A172 (cell line): ENCODE results near the gene FLT4. TPM values are rescaled to one million over a fixed set of nuclear protein-coding genes. Genes with fewer than 3 reads are reported as not detected.
"Not testable (repeated sequence)": the region's sequence is repeated elsewhere in the genome, so short reads cannot be mapped to it uniquely, and the experiment has no call there.

ENCODE experiments used
- DNase-seq: peaks from one replicate; pipeline ENCODE4 v3.0.0-alpha.2; 2015; ENCODE audit warnings: low spot score
- total RNA-seq: library from RNA; depleted of rRNA; stranded (reverse); fragments of >200 nt; shearing (Covaris generic); gene quantifications from 2 replicates; pipeline ENCODE4 v1.2.3, GENCODE V29; 2014; rRNA removed

The FLT4 gene
- total RNA-seq: 9.8 and 11.5 TPM in 2 replicates

DNA sequence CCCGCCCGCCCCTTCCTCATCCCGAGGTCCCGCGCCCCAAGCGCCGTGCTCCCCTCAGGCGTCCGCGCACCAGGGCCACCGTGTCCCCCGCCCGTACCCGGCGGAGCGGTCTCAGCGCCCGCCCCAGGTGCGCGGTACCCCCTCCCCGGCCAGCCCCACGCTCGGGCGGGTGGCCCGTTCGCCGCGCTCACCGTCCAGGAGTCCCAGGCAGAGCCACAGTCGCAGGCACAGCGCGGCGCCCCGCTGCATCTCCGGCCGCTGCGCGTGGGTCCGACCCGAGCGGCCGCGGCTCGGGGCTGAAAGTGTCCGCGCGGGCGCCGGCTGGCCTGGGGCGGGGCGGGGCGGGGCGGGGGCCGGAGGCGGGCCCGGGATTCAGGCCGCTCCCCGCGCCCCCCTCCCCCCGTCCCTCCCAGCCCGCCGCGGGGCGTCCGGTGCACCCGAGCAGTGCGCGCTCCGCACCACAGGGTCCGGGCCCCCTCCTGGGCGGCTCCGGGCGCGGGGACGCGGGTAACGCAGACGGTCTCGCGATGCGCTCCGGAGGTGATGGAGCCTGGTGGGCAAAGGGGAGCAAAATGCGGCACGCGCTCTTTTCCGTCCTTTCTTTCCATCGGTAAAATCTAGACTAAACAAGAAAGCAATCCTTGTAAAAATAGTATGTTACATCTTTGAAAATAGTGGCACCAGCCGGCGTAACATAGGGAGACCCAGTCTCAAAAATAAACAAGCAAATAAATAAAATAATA, at the start of gene FLT4:
Gene FLT4, minus strand, starts transcription at position 304 of the 743 bp plus-strand sequence. Its CDS starts 55 bp downstream, at position 249.
- no peak for DNase-seq

DNA sequence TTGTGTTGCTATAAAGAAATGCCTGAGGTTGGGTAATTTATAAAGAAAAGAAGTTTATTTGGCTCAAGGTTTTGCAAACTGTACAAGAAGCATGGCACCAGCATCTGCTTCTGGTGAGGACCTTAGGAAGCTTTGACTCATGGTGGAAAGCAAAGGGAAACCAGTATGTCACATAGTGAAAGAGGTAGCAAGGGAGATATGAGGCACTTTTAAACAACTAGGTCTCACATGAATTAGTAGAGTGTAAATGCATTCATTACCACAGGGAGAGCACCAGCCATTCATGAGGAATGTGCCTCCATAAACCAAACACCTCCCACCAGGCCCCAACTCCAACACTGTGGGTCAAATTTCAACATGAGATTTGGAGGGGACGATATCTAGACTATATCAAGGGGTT, 49.6 kb upstream of the FLT4 start:
- no peak for DNase-seq

DNA sequence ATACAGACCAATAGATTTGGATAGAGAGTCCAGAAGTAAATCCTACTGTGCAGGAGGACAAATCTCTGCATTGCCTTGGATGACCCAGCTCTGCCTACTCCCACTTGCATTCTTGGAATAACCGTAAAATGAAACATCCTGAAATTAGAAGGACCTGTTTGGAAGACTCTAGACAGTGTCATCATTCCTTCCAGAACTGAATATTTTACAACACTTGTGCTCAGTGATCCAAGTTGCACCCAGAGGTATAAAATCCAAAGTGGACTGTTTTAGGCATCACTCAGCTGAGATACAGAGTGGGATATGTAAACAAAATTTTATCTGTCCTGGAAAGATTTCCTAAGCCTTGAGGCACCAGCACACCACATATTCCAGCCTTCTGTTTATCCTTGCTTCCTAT, 46.7 kb upstream of the FLT4 start:
- no peak for DNase-seq

DNA sequence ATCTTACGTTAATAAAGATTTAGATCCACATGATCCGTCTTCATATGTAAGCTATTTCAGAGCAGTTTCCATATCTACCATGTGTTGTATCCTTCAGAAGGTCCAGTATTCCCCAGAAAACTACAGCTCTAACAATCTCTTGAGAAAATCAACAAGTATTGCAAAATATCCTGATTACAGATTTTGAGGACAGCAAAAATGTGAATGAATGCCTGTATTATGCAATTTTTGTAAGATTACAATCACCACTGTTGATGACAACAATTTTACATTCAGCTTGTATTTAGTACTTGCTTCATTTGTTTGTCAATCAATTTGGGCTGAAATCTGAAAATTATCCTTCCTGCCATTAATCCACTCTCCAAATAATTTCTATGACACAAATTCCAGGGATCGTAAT, 43.0 kb upstream of the FLT4 start:
- DNase-seq: no peak

DNA sequence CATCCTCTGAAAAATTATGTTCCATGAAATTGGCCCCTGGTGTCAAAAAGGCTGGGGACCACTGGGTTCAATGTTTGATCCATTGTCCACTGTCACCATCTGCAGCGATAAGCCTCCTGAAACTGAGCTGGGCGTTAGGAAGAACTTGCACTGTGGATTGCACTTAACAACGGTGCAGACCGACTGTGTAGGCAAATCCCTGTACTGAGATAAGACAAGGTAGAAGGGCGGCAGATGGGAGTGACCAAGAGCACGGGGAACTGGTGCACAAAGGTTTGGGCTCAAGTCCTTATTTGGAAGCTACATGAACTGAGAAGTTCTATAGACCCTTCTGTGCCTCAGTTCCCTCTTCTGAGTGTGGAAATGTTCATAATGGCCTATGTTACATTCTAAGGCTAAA, 41.6 kb upstream of the FLT4 start:
- no peak for DNase-seq

DNA sequence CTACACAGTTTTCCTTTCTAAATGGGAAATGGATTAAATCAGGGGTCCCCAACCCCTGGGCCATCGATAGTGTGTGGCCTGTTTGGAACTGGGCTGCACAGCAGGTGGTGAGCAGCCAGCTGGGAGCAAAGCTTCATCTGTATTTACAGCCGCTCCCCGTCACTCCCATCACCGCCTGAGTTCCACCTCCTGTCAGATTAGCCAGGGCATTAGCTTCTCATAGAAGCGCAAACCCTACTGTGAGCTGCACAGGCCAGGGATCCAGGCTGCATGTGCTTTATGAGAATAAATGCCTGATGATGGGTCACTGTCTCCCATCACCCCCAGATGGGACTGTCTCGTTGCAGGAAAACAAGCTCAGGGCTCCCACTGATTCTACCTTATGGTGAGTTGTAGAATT, 41.2 kb upstream of the FLT4 start:
- DNase-seq: no peak

DNA sequence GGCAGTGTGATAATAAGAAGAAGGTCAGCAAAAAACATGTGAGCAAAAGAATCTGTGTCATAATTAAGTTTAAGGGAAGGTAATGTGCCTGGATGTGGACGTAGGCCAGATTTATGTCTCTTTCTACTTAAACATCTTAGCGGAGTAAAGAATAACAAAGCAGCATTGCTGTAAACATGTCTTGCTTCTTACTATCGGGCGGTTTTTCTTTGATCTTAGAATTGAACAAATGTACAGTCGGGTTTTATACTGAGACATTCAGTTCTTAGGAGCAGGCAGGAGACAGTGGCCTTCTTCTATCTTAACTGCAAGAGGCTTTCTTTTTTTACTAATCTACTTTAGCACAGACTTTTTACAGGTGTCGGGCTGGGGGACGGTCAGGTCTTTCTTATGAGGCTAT, 40.4 kb upstream of the FLT4 start:
- no peak for DNase-seq

DNA sequence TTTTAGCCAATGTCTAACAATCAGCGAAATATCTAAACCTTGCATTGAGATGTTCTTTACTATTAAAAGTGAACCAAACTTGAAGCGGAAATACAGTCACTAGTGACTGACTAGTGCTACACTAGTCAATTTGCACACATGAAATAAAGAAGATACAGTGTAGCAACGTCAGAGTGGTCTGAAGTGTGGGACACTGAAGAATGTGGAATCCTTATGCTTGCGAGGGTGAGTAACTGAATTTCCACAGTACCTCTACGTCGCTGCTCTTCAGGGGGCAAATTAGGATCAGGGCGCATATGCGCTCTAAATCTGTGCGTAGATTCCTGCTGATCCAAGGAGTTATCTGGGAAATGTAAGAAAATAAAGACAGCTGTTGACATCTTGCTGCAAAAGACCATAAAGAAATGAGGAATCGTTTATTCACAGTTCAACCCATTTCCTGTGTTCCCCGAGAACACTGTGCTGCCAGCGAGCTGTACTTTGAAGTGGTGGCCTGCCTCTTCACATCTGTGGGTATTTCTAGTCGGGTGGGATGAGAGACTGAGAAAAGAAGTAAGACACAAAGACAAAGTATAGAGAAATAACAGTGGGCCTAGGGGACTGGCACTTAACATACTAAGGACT, 39.8 kb upstream of the FLT4 start:
- no peak for DNase-seq

DNA sequence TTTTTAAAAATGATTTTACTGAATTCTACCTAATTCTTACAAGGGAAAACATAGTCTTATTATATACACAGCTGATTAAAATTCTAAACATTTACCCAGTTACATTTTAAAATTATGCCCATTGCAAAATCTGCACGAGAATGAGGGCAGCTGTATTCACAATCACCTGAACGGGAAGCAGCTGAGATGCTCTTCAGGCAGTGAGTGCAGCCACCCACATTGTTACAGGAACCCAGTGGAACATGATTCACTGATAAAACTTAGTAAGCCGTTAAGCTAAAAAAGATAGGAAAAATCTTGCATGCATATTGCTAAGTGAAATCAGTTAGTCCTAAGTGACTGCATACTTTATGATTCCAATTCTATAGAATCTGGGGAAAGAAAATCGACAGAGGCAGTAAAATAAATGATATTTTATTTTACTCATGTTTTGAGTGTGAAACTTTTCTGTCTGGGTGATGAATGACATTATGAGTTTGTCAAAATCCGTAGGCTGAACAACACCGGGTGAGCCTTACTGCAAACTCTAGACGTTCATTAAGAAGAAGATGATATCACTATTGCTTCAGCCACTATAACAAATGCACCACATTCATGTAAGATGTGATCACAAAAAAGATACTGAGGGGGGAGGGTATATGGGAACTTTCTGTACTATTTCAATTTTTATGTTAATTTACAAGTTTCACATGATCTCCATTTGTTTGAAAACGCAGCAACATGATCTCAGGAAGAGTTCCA, 39.1 kb upstream of the FLT4 start:
- DNase-seq: no peak

DNA sequence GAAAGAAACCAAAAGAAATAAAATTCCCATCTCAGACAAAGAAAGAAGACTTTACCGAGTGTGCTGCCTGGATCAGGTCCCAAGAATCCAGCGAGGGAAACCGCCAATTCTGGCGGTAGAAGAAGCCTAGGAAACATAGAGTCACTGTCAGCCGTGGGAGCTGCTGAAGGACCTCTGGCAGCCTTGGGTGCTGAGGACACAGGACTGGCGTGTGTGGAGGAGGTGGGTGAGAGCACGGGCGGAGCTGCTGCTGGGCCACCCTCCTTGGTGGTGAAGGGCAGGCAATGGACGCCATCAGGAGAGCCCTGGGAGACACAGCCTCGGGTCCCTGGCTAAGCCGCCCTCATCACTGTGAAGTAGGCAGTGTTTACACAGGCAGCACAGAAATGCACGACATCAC, 37.4 kb upstream of the FLT4 start:
- not testable (repeated sequence) for DNase-seq

DNA sequence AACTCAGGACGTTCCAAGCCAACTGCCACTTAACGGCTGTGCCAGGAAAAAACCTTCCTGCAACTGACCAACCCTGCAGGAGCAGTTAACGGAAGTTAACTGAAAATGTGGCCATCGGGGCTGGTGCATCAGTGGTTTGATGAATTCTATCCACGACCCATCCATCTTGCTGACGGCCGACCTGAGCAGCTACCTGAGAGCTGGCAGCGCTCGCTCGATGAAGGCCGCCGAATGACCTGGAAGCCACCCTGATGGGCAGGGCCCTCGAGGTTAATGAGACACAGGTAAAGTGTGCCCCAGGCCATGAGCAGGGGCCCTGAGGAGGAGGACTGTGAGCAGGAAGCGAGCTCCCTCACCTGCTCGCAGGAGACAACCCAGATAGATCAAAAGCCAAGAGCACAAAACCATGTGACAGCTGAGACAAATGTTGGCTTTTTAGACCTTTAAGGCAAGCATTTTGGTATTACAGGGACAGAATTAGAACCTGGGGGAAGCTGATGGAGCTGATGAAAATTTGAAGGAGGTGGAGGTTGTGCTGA, 35.3 kb upstream of the FLT4 start:
- DNase-seq: no peak

DNA sequence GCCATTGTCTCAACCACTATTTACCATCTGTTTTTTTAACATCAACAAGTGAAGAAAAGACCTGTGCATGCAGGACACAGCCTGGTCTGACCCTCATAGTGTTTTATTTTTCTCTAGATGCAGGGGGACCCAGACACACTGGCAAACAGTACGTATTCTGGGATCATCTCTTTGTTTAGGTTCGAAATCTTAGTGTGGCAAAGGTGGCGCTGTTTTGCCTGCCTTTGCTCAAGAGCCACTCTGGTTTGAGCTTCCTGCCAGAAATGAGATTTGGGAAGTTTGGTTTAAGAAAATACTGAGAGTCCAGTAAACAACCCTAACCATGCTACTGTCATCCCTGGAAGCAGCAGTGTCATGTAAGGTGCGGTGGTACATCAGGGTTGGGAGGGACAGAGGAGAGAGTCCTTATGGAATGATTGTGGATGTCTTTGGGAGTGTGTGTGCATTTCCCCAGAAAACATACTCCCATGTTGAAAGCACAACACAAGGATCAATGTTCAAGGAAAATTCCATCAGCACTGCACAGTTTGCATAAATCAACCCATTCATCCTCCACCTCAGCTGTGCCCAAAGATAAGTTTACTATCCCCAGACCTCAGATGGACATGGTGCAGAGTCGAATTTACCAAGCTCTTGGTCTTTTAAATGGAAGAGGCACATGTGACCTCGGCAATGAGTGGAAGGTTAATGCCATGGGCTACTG, 34.0 kb upstream of the FLT4 start:
- no peak for DNase-seq

DNA sequence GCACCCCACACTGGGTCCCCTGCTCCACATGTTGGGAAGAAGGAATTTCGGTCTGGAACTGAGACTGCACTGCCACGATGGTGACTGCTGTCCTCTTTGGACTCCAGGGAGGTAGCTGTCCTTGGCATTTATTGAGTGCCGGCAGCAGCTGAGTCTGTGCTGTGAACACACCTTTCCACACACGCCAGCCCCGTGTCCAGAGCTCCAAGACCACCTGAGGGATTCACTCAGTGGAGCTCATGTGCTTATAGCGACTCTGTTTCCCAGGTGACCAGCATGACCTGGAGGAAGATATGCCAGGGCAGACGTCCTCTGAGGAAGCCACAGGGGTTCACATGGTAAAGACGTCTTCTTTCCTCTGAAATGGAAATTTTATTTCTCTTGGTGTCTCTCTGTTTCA, 33.2 kb upstream of the FLT4 start:
- no peak for DNase-seq

DNA sequence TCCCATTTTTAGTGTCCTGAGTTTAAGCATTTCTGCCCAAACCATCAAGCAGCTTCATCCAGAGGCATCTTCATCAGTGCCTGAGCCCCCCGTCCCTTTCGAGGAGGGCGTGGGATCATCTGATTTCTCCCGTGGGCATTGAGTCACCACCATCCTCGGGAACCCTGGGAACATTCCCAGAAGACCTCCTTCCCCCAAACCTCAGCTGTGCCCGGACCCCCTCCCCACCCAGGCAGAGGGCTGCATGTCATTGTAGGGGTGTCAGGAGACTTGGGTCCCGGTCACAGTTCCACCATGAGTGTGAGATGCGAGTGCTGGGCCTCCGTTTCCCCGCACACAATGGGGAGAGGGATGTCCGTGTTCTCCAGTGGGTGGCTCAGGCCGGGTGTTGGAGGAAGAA, 32.6 kb upstream of the FLT4 start:
- not testable (repeated sequence) for DNase-seq

DNA sequence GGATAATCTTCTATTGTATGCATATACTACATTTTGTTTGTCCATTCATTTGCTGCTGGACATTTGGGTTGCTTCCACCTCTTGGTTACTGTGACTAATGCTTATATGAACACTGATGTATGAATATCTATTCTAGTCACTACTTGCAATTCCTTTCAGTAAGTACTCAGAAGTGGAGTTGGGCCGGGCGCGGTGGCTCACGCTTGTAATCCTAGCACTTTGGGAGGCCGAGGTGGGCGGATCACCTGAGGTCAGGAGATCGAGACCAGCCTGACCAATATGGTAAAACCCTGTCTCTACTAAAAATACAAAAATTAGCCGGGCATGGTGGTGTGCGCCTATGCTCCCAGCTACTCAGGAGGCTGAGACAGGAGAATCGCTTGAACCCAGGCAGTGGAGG, 28.9 kb upstream of the FLT4 start:
- not testable (repeated sequence) for DNase-seq

DNA sequence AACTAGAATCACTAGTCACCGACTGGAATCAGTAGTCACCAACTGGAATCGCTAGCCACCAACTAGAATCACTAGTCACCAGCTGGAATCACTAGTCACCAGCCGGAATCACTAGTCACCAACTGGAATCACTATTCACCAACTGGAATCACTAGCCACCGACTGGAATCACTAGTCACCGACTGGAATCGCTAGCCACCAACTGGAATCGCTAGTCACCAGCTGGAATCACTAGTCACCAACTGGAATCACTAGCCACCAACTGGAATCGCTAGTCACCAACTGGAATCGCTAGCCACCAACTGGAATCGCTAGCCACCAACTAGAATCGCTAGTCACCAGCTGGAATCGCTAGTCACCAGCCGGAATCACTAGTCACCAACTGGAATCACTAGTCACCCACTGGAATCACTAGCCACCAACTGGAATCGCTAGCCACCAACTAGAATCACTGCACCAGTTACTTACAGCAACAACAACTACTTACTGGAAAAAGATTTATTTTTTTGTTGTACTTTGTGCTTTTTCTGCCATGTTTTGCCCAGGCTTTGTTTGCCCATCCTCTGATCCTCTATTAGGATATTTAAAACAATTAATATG, 25.7 kb upstream of the FLT4 start:
- no peak for DNase-seq

DNA sequence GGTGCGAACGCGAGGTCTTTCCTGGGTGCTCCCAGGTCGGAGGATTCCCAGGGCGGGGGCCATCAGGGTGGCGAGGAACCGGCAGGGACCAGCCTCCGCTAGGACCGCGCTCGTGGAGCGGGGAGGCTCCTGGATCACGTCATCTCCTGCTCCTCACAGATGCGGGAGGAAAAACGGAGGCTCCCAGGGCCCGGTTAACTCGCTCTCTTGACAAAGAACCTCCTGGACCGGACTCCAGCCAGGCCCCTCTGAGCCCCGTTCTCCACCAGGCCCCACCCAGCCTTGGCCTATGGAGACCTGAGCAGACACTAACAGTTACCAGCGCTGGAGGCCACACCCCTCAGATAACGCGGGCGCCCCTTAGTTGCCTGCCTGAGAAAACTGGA, 24.7 kb upstream of the FLT4 start:
- DNase-seq: not testable (repeated sequence)

DNA sequence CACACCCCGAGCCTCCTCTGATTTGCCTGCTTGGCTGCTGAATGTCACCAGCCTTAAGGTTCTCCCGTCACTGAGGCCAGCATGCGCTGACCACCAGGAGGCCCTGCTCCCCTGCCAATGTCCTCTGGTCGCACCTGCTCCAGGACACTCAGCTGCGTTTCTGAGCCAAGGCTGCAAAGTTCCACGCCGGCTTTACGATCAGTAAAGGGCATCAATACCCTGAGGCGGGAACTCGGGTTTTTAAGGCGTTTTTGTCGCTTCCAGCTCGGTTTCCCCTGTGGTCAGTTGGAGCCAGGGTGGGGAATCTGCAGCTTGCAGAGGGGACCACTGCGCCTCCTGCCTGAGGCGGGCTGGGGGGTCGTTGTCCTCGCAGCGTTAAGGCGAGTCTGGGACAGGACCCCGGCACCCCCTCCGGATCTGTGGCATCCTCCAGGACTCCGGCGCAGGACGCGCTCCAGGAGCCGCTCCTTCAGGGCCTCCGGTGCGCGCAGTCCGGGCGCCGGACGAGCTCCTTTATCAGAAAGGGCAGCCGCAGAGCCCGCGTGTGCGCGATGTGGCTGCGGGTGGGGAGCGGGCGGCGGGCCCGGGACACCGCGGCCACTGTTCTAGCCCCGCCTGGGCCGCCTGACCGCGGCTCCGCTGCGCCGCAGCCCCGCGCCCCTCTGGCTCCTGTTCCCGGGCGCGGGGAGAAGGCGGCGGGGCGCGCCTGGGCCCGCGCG, 24.1 kb upstream of the FLT4 start:
- DNase-seq: no peak

DNA sequence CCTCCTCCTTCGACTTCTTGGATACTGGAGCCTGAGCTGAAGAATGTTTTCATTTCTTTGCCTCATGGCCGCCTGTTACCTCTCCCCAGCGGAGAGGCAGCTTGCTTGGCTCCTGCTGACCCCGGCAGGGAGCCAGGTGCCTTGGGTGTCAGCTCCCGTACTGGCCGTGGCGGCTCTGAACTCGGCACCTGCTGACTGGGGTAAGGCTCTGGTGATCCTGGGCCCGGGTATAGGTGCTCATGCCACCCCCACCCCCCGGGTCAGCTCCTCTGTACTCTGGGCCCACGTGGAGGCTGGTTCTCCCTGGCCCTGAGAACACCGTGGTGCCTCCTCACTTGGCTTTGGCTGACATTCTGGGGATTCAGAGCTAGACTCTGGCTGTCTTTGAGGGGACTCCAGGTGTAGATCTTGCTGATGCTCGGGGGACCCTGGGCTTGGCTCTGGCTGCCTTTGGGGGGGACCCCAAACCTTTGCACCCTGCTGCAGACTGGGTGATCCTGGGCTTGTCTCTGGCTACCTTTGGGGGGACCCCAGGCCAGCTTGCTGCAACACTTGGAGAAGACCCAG, 22.6 kb upstream of the FLT4 start:
- not testable (repeated sequence) for DNase-seq

DNA sequence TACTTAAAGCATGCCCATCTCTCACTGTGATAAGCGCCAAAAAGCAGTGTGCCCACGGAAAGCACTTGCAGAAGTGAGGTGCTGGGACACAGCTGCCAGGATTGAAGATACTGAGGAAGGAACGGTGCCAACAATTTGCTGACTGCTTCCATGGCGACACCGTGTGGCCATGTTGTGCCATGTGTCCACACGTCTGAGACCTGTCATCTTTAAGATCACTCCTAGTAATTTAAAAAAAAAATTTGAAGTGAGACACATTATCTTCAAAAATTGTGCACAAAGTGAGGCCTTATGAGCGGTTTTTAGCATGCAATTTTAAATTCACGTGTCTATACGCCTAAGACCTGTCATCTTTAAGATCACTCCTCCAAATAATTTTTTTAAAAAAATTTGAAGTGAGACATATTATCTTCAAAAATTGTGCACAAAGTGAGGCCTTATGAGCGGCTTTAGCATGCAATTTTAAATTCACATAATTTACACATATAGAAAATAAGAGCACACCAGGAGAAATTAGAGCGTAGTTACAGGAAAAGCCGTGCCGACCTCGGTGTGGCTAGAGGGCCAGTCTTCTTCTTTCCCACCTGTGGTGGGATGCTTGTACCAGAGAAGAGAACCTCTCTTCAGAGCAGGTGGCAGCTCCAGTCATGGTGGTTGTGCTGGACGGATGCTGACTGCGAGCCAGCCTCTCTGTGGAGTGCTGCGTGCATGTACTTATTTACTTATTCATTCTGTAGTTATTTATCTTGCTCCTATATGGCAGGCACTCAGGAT, 21.4 kb upstream of the FLT4 start:
- DNase-seq: peak; percentile 48
